BE2C (cell line): ENCODE results near the gene EPC2.

Source experiments
- DNase-seq: peaks from one replicate; pipeline ENCODE4 v3.0.0-alpha.2; 2020
- H3K27me3 ChIP-seq: fragments of 250-450 bp; sonication (Bioruptor Pico); 2 replicates; pipeline ENCODE4 v1.5.1; 2020; ENCODE audit warnings: mild to moderate bottlenecking
- H3K36me3 ChIP-seq: fragments of 250-450 bp; sonication (Bioruptor Pico); 2 replicates; pipeline ENCODE4 v1.5.1; 2020; ENCODE audit warnings: mild to moderate bottlenecking
- H3K4me1 ChIP-seq: fragments of 250-450 bp; sonication (Bioruptor Pico); 2 replicates; pipeline ENCODE4 v1.5.1; 2020
- H3K4me3 ChIP-seq: 2 replicates; pipeline ENCODE4 v1.5.1; 2011; ENCODE audit warnings: low read depth, low read length
- H3K9me3 ChIP-seq: fragments of 250-450 bp; sonication (Bioruptor Pico); 2 replicates; pipeline ENCODE4 v1.5.1; 2020
- TF ChIP-seq, protein P1 (sequence below): IDR thresholded peaks from 2 replicates; pipeline ENCODE4 v1.5.1; 2012; ENCODE audit warnings: mild to moderate bottlenecking, low read depth, low read length

EPC2 gene

DNA sequence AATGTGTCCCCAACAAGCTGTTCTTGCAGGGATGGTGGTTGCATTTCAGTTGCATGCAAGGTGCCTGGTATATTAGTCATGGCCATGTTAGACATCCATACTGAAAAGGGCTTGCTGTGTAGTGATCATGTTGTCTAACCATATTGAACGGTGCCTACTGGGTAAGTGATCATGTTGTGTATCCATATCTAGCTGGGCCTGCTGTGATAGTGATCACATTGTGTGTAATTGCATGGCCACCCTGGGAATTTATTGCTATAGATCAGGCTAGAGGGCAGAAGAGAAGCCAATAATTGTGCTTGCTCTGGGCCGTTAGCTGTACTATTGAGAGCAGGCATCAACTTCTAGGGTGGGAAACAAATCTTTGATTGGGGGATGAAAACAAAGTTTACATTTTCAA, 9.8 kb upstream of the EPC2 start:
- DNase-seq = no peak
- TF ChIP-seq, protein P1, sequence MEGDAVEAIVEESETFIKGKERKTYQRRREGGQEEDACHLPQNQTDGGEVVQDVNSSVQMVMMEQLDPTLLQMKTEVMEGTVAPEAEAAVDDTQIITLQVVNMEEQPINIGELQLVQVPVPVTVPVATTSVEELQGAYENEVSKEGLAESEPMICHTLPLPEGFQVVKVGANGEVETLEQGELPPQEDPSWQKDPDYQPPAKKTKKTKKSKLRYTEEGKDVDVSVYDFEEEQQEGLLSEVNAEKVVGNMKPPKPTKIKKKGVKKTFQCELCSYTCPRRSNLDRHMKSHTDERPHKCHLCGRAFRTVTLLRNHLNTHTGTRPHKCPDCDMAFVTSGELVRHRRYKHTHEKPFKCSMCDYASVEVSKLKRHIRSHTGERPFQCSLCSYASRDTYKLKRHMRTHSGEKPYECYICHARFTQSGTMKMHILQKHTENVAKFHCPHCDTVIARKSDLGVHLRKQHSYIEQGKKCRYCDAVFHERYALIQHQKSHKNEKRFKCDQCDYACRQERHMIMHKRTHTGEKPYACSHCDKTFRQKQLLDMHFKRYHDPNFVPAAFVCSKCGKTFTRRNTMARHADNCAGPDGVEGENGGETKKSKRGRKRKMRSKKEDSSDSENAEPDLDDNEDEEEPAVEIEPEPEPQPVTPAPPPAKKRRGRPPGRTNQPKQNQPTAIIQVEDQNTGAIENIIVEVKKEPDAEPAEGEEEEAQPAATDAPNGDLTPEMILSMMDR = no peak
- H3K27me3 ChIP-seq = no peaks in the 10 kb centered on the region
- H3K9me3 ChIP-seq = no peaks in the 10 kb centered on the region
- no peak overlapping the region for H3K4me3 ChIP-seq
- no peaks in the 10 kb centered on the region for H3K4me1 ChIP-seq
- no peaks in the 10 kb centered on the region for H3K36me3 ChIP-seq

DNA sequence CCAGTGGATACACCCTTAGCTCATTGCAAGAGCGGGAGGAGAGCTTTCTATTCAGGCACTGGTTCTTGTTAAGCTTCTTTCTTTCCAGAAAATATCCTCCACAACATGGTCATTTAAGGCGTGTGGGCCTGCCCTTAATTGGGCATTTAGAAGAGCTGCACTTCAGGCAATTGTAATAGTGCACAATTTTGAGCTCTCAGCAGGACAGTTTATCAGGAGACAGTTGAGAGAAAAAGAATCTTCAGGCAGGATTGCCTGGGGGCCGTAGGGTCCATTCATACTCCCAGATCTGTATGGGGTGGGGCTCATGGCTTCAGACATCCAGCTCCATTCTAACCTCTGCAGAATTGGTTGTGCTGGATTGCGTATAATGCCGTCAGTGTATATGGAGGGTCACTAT, 6.0 kb upstream of the EPC2 start:
- H3K4me1 ChIP-seq = no peaks in the 10 kb centered on the region
- TF ChIP-seq, protein P1 = no peak
- no peak for DNase-seq

DNA sequence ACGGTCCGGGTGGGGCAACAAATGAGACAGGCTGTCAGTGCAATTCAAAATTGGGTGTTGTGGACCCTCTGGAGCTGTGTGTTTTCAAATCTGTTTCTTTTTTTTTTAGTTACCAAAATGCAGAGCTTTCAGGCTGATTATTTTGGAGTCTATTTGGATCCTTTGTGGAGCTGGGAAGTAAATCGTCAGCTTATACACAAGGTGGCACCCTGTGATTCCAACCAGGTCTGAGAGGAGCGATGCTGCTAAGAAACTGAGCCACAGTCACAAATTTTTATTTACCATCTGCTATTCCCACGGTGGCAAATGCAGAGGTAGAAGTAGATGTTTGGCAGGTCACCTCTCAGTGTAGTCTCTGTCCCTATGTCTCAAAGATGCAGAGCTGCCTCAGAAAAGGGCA, 3.8 kb upstream of the EPC2 start:
- H3K9me3 ChIP-seq = no peaks in the 10 kb centered on the region
- no peak for DNase-seq
- no peak overlapping the region for H3K4me3 ChIP-seq

More for the DNA sequence above, 6.0 kb upstream of the EPC2 start:
- Histone ChIP-seq H3K4me3 (no peak overlapping the region), H3K27me3 (no peaks in the 10 kb centered on the region), H3K9me3 (no peaks in the 10 kb centered on the region), H3K36me3 (no peaks in the 10 kb centered on the region)

DNA sequence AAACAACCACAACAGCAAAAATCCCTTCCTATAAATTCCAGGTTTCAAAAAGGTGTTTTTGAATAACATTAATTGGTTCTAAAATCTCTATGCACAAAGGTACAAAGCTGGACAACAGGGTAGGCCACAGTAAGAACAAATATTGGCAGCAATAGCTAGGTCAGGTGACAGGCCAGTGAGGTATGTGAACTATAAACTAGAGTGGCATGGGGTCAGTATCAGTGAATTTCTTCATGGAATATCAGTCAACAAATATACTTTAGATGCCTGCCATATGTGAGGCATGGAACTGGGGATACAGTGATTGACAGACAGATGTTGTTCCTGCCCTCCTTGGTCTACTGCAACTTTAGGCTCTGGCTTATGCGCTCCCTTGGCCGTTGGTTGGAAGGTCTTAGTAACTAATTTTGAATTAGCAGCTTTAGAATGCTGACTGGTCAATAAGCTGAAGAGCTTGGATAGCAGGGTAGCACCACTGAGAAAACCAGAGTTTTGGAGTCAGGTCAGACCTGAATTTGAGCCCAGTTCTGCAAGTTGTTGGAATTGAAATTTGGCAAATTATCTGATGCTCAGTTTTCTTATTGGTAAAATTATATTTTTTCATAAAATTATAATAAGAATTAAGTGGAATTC, 2.3 kb upstream of the EPC2 start:
- no peaks in the 10 kb centered on the region for H3K27me3 ChIP-seq
- DNase-seq = no peak
- no peaks in the 10 kb centered on the region for H3K4me1 ChIP-seq
- no peaks in the 10 kb centered on the region for H3K9me3 ChIP-seq
- H3K36me3 ChIP-seq = no peaks in the 10 kb centered on the region
- H3K4me3 ChIP-seq = no peak overlapping the region
- TF ChIP-seq, protein P1 = no peak

More for the DNA sequence above, 3.8 kb upstream of the EPC2 start:
- Histone ChIP-seq H3K4me1 (no peaks in the 10 kb centered on the region), H3K36me3 (no peaks in the 10 kb centered on the region), H3K27me3 (no peaks in the 10 kb centered on the region)
- TF ChIP-seq, protein P1 = no peak

DNA sequence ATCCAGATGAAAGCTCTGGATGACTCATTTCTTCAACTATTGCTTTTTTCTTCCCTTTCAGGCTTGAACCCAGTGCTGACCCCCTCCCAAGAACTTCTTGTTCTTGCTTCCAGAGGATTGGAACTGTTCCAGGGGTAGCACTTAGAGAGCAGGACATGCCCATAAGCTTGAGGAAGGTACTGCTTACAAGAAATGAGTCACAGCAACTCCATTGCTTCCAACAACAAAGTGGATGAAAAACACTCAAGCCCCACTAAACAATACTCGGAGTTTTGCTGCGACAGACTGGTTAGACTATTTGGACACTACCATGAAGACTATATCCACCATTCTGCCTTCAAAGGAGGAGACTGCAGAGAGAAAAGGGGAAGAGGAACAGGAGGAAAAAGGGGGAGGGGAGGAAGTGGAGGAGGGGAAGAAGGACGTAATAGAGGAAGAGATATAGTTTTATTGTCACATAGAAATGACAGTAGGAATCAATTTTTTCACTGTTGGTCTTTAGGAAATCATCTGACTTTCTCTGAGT, 1.6 kb upstream of the EPC2 start:
- H3K4me1 ChIP-seq = no peaks in the 10 kb centered on the region
- TF ChIP-seq, protein P1 = no peak
- no peak for DNase-seq
- H3K9me3 ChIP-seq = no peaks in the 10 kb centered on the region
- no peaks in the 10 kb centered on the region for H3K27me3 ChIP-seq
- H3K36me3 ChIP-seq = no peaks in the 10 kb centered on the region
- H3K4me3 ChIP-seq = no peak overlapping the region

DNA sequence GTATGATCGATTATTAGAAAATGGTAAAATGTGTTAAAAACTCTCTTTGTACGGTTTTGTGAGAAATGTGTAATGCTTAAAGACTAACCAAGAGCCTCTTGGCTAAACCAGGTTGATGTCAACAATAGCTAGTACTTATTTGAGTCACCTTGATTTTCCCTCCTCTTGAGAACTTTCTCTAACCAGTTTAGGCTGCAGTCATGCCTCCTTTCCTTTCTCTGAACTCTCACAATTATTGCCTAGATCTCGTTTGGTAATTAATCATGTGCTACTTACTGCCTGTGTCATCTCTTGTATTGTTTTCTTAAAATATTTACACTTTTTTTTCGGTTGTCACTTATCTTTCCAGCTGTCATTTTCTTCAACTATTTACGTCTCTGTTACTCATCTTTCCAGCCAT, 1.1 kb upstream of the EPC2 start:
- Histone ChIP-seq H3K27me3 (no peaks in the 10 kb centered on the region), H3K9me3 (no peaks in the 10 kb centered on the region), H3K4me1 (no peaks in the 10 kb centered on the region), H3K4me3 (peak overlapping the region; percentile 76), H3K36me3 (no peaks in the 10 kb centered on the region)
- TF ChIP-seq, protein P1 = no peak
- DNase-seq = no peak
